Liver (tissue), 9 donors: Measurements from ENCODE around the gene NELL1. TPM values are rescaled to one million over a fixed set of nuclear protein-coding genes. Genes with fewer than 3 reads are reported as not detected.

ENCODE experiments used
- DNase-seq: peaks from one replicate; pipeline ENCODE4 v3.0.0-alpha.2; 2017; ENCODE audit warnings: low spot score
- H3K27ac ChIP-seq, 2 donors: one replicate each; pipeline ENCODE4 v1.7.0; 2013; ENCODE audit warnings: inconsistent platforms in 2 of 2, low read length in 2 of 2, control low read depth in 1 of 2, low read depth in 1 of 2, mild to moderate bottlenecking in 1 of 2
- H3K27me3 ChIP-seq, 4 donors: one replicate each; pipeline versions ENCODE4 v1.6.1 to v1.7.0; 2013; ENCODE audit warnings: low read length in 3 of 4, inconsistent platforms in 1 of 4, mild to moderate bottlenecking in 1 of 4, moderate library complexity in 1 of 4; ENCODE audit not compliant: control insufficient read depth in 4 of 4, insufficient read depth in 4 of 4
- H3K36me3 ChIP-seq, 4 donors: one replicate each; pipeline versions ENCODE4 v1.6.1 to v1.7.0; 2013; ENCODE audit warnings: low read length in 3 of 4, mild to moderate bottlenecking in 3 of 4, low read depth in 1 of 4, moderate library complexity in 1 of 4; ENCODE audit not compliant: control insufficient read depth in 4 of 4, insufficient read depth in 3 of 4
- H3K4me1 ChIP-seq, 4 donors: one replicate each; pipeline versions ENCODE4 v1.6.1 to v1.7.0; 2013; ENCODE audit warnings: low read length in 3 of 4, mild to moderate bottlenecking in 3 of 4, moderate library complexity in 1 of 4; ENCODE audit not compliant: control insufficient read depth in 4 of 4, insufficient read depth in 4 of 4
- H3K4me3 ChIP-seq, 3 donors: one replicate each; pipeline versions ENCODE4 v1.6.1 to v1.7.0; 2013; ENCODE audit warnings: low read length in 3 of 3, control low read depth in 1 of 3, low read depth in 1 of 3, mild to moderate bottlenecking in 1 of 3
- H3K9ac ChIP-seq, 2 donors: one replicate each; pipeline ENCODE4 v1.7.0; 2013; ENCODE audit warnings: low read length in 2 of 2, mild to moderate bottlenecking in 2 of 2, moderate library complexity in 2 of 2, control low read depth in 1 of 2, low read depth in 1 of 2
- H3K9me3 ChIP-seq, 4 donors: one replicate each; pipeline versions ENCODE4 v1.6.1 to v1.7.0; 2013; ENCODE audit warnings: low read length in 3 of 4; ENCODE audit not compliant: control insufficient read depth in 4 of 4
- ATF3 ChIP-seq: IDR thresholded peaks from 2 replicates; pipeline ENCODE4 v1.6.1; 2016; ENCODE audit warnings: antibody characterized with exemption
- FOXA1 ChIP-seq: IDR thresholded peaks from 2 replicates; pipeline ENCODE4 v1.6.1; 2016; ENCODE audit warnings: antibody characterized with exemption
- FOXA2 ChIP-seq: IDR thresholded peaks from 2 replicates; pipeline ENCODE4 v1.6.1; 2016; ENCODE audit warnings: antibody characterized with exemption
- GABPA ChIP-seq, 2 donors: IDR thresholded peaks in 1 of 2; conservative IDR thresholded peaks in 1 of 2; 2 replicates each; pipeline ENCODE4 v1.6.1; 2016; ENCODE audit warnings: antibody characterized with exemption in 2 of 2, mild to moderate bottlenecking in 1 of 2, moderate library complexity in 1 of 2
- HNF4A ChIP-seq, 2 donors: conservative IDR thresholded peaks; 2 replicates each; pipeline ENCODE4 v1.6.1; 2016; ENCODE audit warnings: antibody characterized with exemption in 2 of 2, mild to moderate bottlenecking in 2 of 2
- HNF4G ChIP-seq: IDR thresholded peaks from 2 replicates; pipeline ENCODE4 v1.6.1; 2016; ENCODE audit warnings: antibody characterized with exemption
- JUND ChIP-seq, 2 donors: IDR thresholded peaks; 2 replicates each; pipeline ENCODE4 v1.6.1; 2016; ENCODE audit warnings: antibody characterized with exemption in 2 of 2
- MAX ChIP-seq: IDR thresholded peaks from 2 replicates; pipeline ENCODE4 v1.6.1; 2016; ENCODE audit warnings: antibody characterized with exemption
- NR2F2 ChIP-seq: IDR thresholded peaks from 2 replicates; pipeline ENCODE4 v1.6.1; 2016; ENCODE audit warnings: antibody characterized with exemption
- RAD21 ChIP-seq, 2 donors: IDR thresholded peaks; 2 replicates each; pipeline ENCODE4 v1.6.1; 2016; ENCODE audit warnings: antibody characterized with exemption in 2 of 2, mild to moderate bottlenecking in 2 of 2
- REST ChIP-seq: IDR thresholded peaks from 2 replicates; pipeline ENCODE4 v1.6.1; 2016; ENCODE audit warnings: antibody characterized with exemption, mild to moderate bottlenecking
- RXRA ChIP-seq, 2 donors: IDR thresholded peaks; 2 replicates each; pipeline ENCODE4 v1.6.1; 2017 to 2018; ENCODE audit warnings: antibody characterized with exemption in 2 of 2, mild to moderate bottlenecking in 1 of 2
- SP1 ChIP-seq: IDR thresholded peaks from 2 replicates; pipeline ENCODE4 v1.6.1; 2018; ENCODE audit warnings: antibody characterized with exemption, mild to moderate bottlenecking
- TAF1 ChIP-seq: conservative IDR thresholded peaks from 2 replicates; pipeline ENCODE4 v1.6.1; 2016; ENCODE audit warnings: antibody characterized with exemption, mild to moderate bottlenecking
- YY1 ChIP-seq: IDR thresholded peaks from 2 replicates; pipeline ENCODE4 v1.6.1; 2016; ENCODE audit warnings: antibody characterized with exemption, mild to moderate bottlenecking
- ZBTB33 ChIP-seq: IDR thresholded peaks from 2 replicates; pipeline ENCODE4 v1.6.1; 2016; ENCODE audit warnings: antibody characterized with exemption
- WGBS: extraction: QIAGEN DNeasy Blood & Tissue Kit; methylation state at CpG from one replicate; pipeline ENCODE4 v1.1.7; 2013; 5-methylcytosine and 5-hydroxymethylcytosine counted together
- polyA plus RNA-seq, 2 donors: library from polyadenylated mRNA; stranded (reverse) in 1 of 2; unstranded in 1 of 2; fragments of 200-250 nt in 1 of 2; fragments of >200 nt in 1 of 2; fragmentation: Nextera tagmentation in 1 of 2; extraction: Ambion mirVana in 1 of 2; gene quantifications; one replicate each; pipeline versions ENCODE4 v1.2.1 to v1.2.3, GENCODE V29; 2013 to 2015
- total RNA-seq, 2 donors: library from RNA; depleted of rRNA; stranded (reverse); fragments of >200 nt; gene quantifications; one replicate each; pipeline ENCODE4 v1.2.3, GENCODE V29; 2014
- donor health status: healthy.
- donor health status: healthy.
- donor health status: healthy.
- donor health status: healthy.
- donor health status: healthy.

NELL1 gene
- total and polyA plus RNA-seq, 4 donors: not detected

- Histone ChIP-seq H3K36me3 (no peaks in the 10 kb centered on the region), H3K9ac (no peak overlapping the region), H3K27me3 (no peaks in the 10 kb centered on the region), H3K27ac (no peak overlapping the region), H3K9me3 (no peaks in the 10 kb centered on the region), H3K4me1 (no peaks in the 10 kb centered on the region), H3K4me3 (no peak overlapping the region)
- DNase-seq: no peak
- no peak for TF ChIP-seq HNF4G
- no peak for TF ChIP-seq ATF3
- no peak for TF ChIP-seq GABPA (IDR thresholded peaks at IDR 0.05 in 1 of 2, conservative IDR thresholded peaks at IDR 0.05 in 1 of 2)
- no peak for TF ChIP-seq RAD21 (IDR thresholded peaks at IDR 0.05)
- TF ChIP-seq REST: no peak
- no peak for TF ChIP-seq SP1
- TF ChIP-seq JUND (IDR thresholded peaks at IDR 0.05): no peak
- no peak for TF ChIP-seq TAF1
- no peak for TF ChIP-seq MAX
- TF ChIP-seq YY1: no peak
- TF ChIP-seq FOXA2: no peak
- no peak for TF ChIP-seq FOXA1
- TF ChIP-seq NR2F2: no peak
- TF ChIP-seq ZBTB33: no peak
- no peak for TF ChIP-seq HNF4A (conservative IDR thresholded peaks at IDR 0.05)
- TF ChIP-seq RXRA (IDR thresholded peaks at IDR 0.05): no peak
Measured at GRCh38 chr11:21429401-21429800, 760.0 kb downstream of the NELL1 start.

- Histone ChIP-seq H3K36me3 (no peaks in the 10 kb centered on the region), H3K27me3 (no peaks in the 10 kb centered on the region), H3K9ac (no peak overlapping the region), H3K27ac (no peak overlapping the region), H3K4me3 (no peak overlapping the region), H3K9me3 (no peaks in the 10 kb centered on the region), H3K4me1 (no peaks in the 10 kb centered on the region)
- TF ChIP-seq YY1: no peak
- TF ChIP-seq HNF4G: no peak
- no peak for DNase-seq
- WGBS: 61% methylated on average over 3 of the region's 3 CpGs
Measured at GRCh38 chr11:21430537-21430936, 761.2 kb downstream of the NELL1 start.
